Thymus (tissue), 11 donors: ENCODE data around the gene CBY1. TPM values are rescaled to one million over a fixed set of nuclear protein-coding genes. Genes with fewer than 3 reads are reported as not detected.
"Not testable (repeated sequence)": the region's sequence is repeated elsewhere in the genome, so short reads cannot be mapped to it uniquely, and the experiment has no call there.

Experiments used
- DNase-seq, 9 donors: peaks; one replicate each; pipeline ENCODE4 v3.0.0-alpha.2; 2013; ENCODE audit warnings: low spot score in 9 of 9, low read depth in 6 of 9, missing footprints in 1 of 9
- H3K27ac ChIP-seq, 2 donors: one replicate each; pipeline ENCODE4 v1.5.1; 2013; ENCODE audit warnings: control low read depth in 1 of 2, low read depth in 1 of 2, low read length in 1 of 2, mild to moderate bottlenecking in 1 of 2, moderate library complexity in 1 of 2
- H3K27me3 ChIP-seq, 2 donors: one replicate each; pipeline ENCODE4 v1.5.1; 2013; ENCODE audit warnings: low read length in 1 of 2; ENCODE audit not compliant: control insufficient read depth in 2 of 2, insufficient read depth in 1 of 2
- H3K36me3 ChIP-seq, 2 donors: one replicate each; pipeline ENCODE4 v1.5.1; 2013; ENCODE audit warnings: low read length in 1 of 2, mild to moderate bottlenecking in 1 of 2, moderate library complexity in 1 of 2; ENCODE audit not compliant: control insufficient read depth in 2 of 2, insufficient read depth in 2 of 2
- H3K4me1 ChIP-seq, 2 donors: one replicate each; pipeline ENCODE4 v1.5.1; 2013; ENCODE audit warnings: low read length in 2 of 2; ENCODE audit not compliant: control insufficient read depth in 2 of 2, insufficient read depth in 2 of 2
- H3K4me3 ChIP-seq, 2 donors: one replicate each; pipeline ENCODE4 v1.5.1; 2013; ENCODE audit warnings: low read length in 2 of 2, control low read depth in 1 of 2, mild to moderate bottlenecking in 1 of 2
- H3K9me3 ChIP-seq, 2 donors: one replicate each; pipeline ENCODE4 v1.5.1; 2013; ENCODE audit warnings: low read length in 1 of 2, mild to moderate bottlenecking in 1 of 2; ENCODE audit not compliant: control insufficient read depth in 2 of 2, insufficient read depth in 1 of 2
- WGBS: extraction: QIAGEN DNeasy Blood & Tissue Kit; methylation state at CpG from one replicate; pipeline ENCODE4 v1.1.7; 2013; 5-methylcytosine and 5-hydroxymethylcytosine counted together
- polyA plus RNA-seq: library from polyadenylated mRNA; stranded (reverse); fragments of 200-250 nt; gene quantifications from one replicate; pipeline ENCODE4 v1.2.3, GENCODE V29; 2013
- total RNA-seq: library from RNA; stranded (reverse); fragments of 120-200 nt; gene quantifications from one replicate; pipeline ENCODE4 v1.2.4, GENCODE V29; 2013
- donor health status: healthy.

CBY1 gene
- total and polyA plus RNA-seq, 2 donors = 9.0 to 41.1 TPM

DNA sequence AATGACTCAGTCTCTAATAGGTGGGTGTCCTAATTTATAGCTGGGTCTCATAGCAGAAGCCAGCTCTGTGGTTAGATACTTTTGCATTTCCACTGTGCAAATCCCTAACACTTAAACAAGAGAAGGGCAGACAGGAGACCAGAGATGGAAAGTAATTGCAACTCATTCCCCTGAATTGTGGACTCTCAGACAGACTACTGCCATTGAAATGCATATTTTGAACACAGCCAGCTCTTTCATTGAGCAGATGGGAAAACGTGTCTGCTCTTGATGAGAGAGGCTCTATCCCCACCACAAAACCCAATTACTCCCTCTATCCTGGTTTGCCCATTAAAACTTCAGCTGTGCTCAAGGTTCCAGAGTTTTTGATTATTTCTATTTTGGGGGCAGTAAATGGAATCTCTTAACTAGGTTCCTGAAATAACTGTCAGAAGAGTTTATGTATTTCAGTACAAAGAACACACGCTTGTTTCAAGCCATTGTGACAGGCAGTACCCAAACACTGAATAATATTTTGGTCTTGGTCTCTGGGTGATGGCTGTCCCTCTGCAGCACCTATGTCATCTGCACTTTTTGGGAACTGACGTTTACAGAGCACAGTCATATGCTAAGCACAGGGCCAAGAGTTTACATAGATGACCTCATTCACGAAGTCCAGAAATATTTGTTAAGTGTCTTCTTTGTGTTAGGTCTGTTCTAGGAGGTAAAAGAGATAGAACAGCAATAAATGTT is 41.9 kb upstream of the CBY1 start:
- no peaks in the 10 kb centered on the region for H3K27me3 ChIP-seq
- DNase-seq = no peak

DNA sequence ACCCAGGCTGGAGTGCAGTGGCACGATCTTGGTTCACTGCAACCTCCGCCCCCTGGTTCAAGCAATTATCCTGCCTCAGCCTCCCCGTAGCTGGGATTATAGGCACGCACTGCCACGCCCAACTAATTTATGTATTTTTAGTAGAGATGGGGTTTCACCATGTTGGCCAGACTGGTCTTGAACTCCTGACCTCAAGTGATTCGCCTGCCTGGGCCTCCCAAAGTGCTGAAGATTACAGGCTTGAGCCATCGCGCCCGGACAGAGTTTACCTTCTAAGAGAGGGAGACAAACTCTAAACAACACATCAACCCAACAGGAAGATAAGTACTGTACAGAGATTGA is 41.4 kb upstream of the CBY1 start:
- H3K4me1 ChIP-seq, DNase-seq, H3K9me3 ChIP-seq, H3K27me3 ChIP-seq, H3K4me3 ChIP-seq, H3K36me3 ChIP-seq, H3K27ac ChIP-seq: not testable (repeated sequence)
- 97% methylated on average over 9 of the region's 9 CpGs for WGBS

More for the DNA sequence above, 41.9 kb upstream of the CBY1 start:
- Histone ChIP-seq H3K4me3 (no peak overlapping the region), H3K4me1 (no peaks in the 10 kb centered on the region), H3K27ac (no peak overlapping the region), H3K9me3 (peaks cover 0 to 6% of the 10 kb centered on the region in 2 donors), H3K36me3 (no peaks in the 10 kb centered on the region)
- 93% methylated on average over 4 of the region's 4 CpGs for WGBS

- no peaks in the 10 kb centered on the region for H3K27me3 ChIP-seq
- no peak overlapping the region for H3K4me3 ChIP-seq
- 95% methylated on average over 1 of the region's 1 CpG for WGBS
- no peak for DNase-seq
- no peak overlapping the region for H3K27ac ChIP-seq
- no peaks in the 10 kb centered on the region for H3K4me1 ChIP-seq
- peaks cover 0 to 6% of the 10 kb centered on the region in 2 donors for H3K9me3 ChIP-seq
- H3K36me3 ChIP-seq = no peaks in the 10 kb centered on the region
Observed at GRCh38 chr22:38618258-38618657, 38.2 kb upstream of the CBY1 start.

DNA sequence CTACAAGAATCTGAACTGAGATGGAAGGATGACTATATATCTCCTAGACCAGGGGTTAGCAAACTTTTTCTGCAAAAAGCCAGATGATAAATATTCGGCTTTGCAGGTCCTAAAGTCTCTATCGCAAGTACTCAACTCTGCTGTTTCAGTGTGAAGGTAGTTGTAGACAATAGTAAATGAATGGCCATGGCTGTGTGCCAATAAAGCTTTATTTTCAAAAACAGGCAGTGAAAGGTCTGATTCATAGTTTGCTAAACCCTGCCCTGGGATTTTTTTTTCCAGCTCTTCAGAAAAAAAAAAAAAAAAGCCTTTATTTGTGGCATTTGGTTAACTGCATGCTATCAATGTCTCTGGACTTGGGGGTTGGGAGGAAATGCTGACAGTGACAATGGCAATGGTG is 37.8 kb upstream of the CBY1 start:
- Histone ChIP-seq H3K4me1 (no peaks in the 10 kb centered on the region), H3K27me3 (no peaks in the 10 kb centered on the region), H3K9me3 (peaks cover 0 to 6% of the 10 kb centered on the region in 2 donors), H3K36me3 (no peaks in the 10 kb centered on the region), H3K27ac (no peak overlapping the region), H3K4me3 (no peak overlapping the region)
- 100% methylated on average over 2 of the region's 2 CpGs for WGBS
- no peak for DNase-seq

GRCh38 chr22:38623351-38623750 is 33.1 kb upstream of the CBY1 start:
- H3K9me3 ChIP-seq = no peaks in the 10 kb centered on the region
- H3K4me3 ChIP-seq = no peak overlapping the region
- no peaks in the 10 kb centered on the region for H3K27me3 ChIP-seq
- WGBS = 86% methylated on average over 4 of the region's 4 CpGs
- DNase-seq = no peak
- H3K36me3 ChIP-seq = no peaks in the 10 kb centered on the region
- H3K4me1 ChIP-seq = no peaks in the 10 kb centered on the region
- H3K27ac ChIP-seq = no peak overlapping the region

DNA sequence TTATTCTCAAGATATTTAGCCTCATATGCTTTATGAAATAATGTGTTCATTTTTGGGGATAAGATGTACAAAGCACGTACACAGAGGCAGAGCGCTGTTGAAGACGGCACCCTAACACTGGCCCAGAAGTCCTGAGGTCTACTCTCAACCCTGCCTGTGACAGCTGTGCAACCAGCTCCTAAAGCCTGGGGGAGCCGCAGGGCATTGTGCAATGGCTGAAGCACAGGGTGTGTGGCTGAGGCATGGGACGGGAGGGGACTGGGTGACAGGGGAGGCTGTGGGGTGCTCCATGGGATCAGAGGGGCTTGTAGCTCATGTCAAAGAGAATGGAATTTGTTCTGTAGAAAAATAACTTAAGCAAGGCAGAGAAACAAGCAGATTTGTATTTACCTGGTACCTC is 28.0 kb upstream of the CBY1 start:
- DNase-seq = no peak
- no peak overlapping the region for H3K27ac ChIP-seq
- WGBS = 97% methylated on average over 5 of the region's 5 CpGs

DNA sequence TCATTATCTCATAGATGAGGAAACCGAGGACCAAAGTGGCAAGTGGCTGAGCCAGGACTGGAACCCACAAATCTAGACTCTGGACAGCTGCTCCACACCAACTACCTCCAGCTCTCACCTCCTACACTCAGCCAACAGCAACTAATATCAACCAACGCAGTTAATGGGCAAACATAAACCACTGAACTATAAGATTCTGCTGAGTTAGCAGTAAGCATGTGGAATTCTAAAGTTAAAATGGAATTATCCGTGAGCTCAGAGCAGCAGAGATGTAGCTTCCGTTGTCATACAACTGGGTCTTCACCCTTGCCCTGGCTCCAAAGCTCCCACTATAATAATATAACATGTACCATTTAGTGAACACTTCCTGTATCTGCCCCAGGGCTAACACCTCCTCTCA is 27.3 kb upstream of the CBY1 start:
- no peak for DNase-seq
- H3K4me3 ChIP-seq = no peak overlapping the region
- no peak overlapping the region for H3K27ac ChIP-seq
- 98% methylated on average over 4 of the region's 4 CpGs for WGBS
- H3K4me1 ChIP-seq = peaks cover 0 to 4% of the 10 kb centered on the region in 2 donors
- no peaks in the 10 kb centered on the region for H3K36me3 ChIP-seq
- H3K27me3 ChIP-seq = no peaks in the 10 kb centered on the region
- H3K9me3 ChIP-seq = no peaks in the 10 kb centered on the region

More for the DNA sequence above, 28.0 kb upstream of the CBY1 start:
- Histone ChIP-seq H3K4me1 (peaks cover 0 to 4% of the 10 kb centered on the region in 2 donors), H3K27me3 (no peaks in the 10 kb centered on the region), H3K4me3 (no peak overlapping the region), H3K36me3 (no peaks in the 10 kb centered on the region), H3K9me3 (no peaks in the 10 kb centered on the region)

DNA sequence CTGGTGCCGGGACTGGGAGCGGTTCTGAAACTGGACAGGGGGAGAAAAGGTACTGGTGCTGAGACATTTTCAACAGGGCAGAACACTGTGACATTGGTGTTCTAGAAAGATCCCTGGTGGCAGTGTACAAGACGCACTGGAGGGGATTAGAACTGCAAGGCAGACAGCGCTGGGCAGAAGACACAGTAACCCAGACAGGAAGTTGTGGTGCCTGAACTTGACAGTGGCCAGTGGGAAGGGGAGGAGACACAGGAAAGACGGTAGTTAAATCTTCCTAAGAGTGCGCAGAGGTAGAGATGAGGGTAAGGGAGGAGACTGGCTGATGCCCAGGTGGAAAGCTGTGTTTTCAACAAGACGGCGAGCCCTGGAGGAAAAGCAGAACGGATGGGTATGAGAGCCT is 24.7 kb upstream of the CBY1 start:
- no peak overlapping the region for H3K27ac ChIP-seq
- WGBS = 54% methylated on average over 9 of the region's 9 CpGs
- H3K36me3 ChIP-seq = no peaks in the 10 kb centered on the region

GRCh38 chr22:38632528-38632927 is 23.9 kb upstream of the CBY1 start:
- H3K36me3 ChIP-seq = no peaks in the 10 kb centered on the region

More for the DNA sequence above, 24.7 kb upstream of the CBY1 start:
- Histone ChIP-seq H3K9me3 (no peaks in the 10 kb centered on the region), H3K4me3 (no peak overlapping the region), H3K27me3 (no peaks in the 10 kb centered on the region), H3K4me1 (peaks cover 0 to 4% of the 10 kb centered on the region in 2 donors)
- DNase-seq = peak in 2 of 9 donors; percentile 23 to 38

More at GRCh38 chr22:38632528-38632927, 23.9 kb upstream of the CBY1 start:
- H3K27ac ChIP-seq = no peak overlapping the region
- no peaks in the 10 kb centered on the region for H3K27me3 ChIP-seq
- H3K4me3 ChIP-seq = no peak overlapping the region
- DNase-seq = no peak
- no peaks in the 10 kb centered on the region for H3K9me3 ChIP-seq
- H3K4me1 ChIP-seq = peaks cover 0 to 4% of the 10 kb centered on the region in 2 donors
- WGBS = 97% methylated on average over 3 of the region's 3 CpGs
